NCI-H1694 treated with DMSO at 0.1 percent for 48 hours (cell line): ENCODE data around the gene MYO6.

ENCODE experiments used
- DNase-seq: peaks from one replicate; lab custom pipeline; 2025; lab: John Stamatoyannopoulos, UW

The MYO6 gene

GRCh38 chr6:75766387-75766786, 17.3 kb downstream of the MYO6 start:
- no peak for DNase-seq

GRCh38 chr6:75770844-75771243, 21.8 kb downstream of the MYO6 start:
- DNase-seq: no peak

DNA sequence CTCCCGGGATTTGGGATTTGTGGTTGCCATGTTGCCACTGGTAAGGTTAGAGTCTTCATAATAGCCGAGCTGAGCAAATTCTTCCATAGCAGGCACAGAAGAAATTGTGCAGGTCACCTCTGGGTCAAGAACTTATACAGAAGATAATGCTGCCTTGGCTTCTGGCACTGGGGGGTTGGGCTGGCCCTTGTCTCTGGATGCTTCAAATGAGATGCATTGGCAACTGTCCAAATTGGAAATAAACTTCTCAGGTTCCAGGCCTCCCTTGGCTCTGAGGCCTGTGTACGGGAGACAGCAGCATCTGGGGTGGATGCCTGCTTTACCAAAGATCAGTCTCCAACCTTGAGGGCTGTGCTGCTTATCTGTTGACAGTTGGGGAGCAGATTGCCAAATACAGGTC, 26.2 kb downstream of the MYO6 start:
- DNase-seq: no peak

DNA sequence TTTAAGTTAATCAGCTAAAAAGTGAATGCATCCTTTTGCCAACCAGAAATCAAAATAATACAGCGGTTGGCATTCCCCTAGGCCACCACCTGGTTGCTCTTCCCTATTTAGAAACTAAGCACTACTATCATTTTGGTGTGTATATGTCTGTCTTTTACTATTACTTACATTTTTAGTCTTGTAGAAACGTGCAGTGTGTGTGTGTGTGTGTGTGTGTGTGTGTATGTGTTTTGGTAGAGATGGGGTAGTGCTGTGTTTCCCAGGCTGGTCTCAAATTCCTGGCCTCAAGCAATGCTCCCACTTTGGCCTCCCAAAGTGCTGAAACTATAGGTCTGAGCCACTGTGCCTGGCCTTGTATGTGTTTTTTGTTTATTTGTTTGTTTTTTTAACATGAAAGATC, 27.4 kb downstream of the MYO6 start:
- DNase-seq: no peak

DNA sequence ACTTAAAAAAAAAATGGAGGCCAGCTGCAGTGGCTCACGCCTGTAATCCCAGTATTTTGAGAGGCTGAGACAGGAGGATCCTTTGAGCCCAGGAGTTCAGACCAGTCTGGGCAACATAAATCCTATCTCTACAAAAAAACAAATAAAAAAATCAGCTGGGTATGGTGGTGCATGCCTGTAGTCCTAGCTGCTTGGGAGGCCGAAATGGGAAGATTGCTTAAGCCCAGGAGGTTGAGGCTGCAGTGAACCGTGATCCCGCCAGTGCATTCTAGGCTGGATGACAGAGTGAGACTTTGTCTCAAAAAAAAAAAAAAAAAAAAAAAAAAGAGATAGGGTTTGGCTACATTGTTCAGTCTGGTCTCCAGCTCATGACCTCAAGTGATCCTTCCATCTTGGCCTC, 29.7 kb downstream of the MYO6 start:
- no peak for DNase-seq

GRCh38 chr6:75786152-75786551, 37.1 kb downstream of the MYO6 start:
- no peak for DNase-seq

- no peak for DNase-seq
These were observed 39.9 kb downstream of the MYO6 start for GRCh38 chr6:75788894-75789293.

DNA sequence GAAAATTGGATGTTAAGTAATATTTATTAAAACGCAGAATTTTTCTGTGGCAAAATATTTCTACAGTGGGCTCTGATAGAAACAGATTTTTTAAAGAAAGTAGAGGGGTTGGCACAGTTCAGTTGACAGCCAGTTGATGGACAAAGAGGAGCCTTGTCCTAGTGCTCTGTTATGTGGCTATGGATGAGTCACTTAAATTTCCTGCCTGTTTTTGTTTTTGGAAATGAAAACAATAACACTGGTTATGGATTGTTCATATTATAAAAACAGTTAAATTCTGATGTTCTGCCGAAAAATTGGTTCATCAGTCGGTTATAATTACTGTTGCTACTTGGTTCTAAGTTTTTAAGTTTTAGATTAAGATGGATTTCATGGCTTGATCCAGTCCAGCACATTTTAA, 42.8 kb downstream of the MYO6 start:
- no peak for DNase-seq

GRCh38 chr6:75794351-75794846, 45.4 kb downstream of the MYO6 start:
- no peak for DNase-seq

DNA sequence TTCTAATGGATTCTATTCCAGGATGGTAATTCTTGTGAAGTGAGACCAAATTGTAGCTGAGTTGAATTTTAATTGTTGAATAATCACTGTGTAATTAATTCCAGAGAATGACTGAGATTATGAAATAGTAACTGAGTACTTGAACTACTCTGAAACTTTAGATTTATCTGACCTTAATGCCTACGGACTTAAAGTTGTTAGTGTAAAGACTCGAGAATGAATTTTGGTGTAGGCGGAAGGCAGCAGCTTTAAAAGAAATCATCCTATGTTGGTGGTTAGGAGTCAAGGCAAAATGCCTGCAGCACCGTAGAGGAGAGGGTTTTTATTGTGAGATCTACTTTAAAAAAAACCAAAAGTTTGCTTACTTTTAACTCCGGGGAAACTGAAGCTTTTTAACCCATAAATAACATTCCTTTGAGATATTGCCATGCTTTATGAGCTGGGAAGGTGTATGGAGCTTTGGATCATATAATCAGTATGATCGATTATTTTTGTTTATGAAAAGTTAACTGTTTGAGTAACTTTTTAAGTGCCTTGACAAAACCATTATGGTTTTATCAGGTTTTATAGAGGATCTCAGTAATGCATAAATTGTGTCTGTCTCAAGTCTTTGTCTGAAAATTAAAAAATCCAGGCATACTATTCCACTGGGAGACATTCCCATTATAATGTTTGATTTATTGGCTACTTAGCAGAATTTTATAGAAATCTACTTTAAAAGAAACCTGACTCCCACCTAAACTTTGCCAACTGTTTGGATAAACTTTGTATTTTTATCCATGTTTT, 46.1 kb downstream of the MYO6 start:
- DNase-seq: no peak

DNA sequence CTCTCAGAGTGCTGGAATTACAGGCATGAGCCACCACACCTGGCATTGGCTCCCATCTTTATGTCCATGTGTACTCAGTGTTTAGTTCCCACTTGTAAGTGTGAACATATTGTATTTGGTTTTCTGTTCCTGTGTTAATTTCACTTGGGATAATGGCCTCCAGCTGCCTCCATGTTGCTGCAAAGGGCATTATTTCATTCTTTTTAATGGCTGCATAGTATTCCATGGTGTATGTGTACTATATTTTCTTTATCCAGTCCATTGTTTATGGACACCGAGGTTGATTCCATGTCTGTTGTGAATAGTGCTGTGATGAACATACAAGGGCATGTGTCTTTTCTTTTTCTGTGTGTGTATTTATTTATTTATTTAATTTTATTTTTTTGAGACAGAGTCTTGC, 47.7 kb downstream of the MYO6 start:
- DNase-seq: no peak

- no peak for DNase-seq
These were observed 51.1 kb downstream of the MYO6 start for GRCh38 chr6:75800133-75800532.

DNA sequence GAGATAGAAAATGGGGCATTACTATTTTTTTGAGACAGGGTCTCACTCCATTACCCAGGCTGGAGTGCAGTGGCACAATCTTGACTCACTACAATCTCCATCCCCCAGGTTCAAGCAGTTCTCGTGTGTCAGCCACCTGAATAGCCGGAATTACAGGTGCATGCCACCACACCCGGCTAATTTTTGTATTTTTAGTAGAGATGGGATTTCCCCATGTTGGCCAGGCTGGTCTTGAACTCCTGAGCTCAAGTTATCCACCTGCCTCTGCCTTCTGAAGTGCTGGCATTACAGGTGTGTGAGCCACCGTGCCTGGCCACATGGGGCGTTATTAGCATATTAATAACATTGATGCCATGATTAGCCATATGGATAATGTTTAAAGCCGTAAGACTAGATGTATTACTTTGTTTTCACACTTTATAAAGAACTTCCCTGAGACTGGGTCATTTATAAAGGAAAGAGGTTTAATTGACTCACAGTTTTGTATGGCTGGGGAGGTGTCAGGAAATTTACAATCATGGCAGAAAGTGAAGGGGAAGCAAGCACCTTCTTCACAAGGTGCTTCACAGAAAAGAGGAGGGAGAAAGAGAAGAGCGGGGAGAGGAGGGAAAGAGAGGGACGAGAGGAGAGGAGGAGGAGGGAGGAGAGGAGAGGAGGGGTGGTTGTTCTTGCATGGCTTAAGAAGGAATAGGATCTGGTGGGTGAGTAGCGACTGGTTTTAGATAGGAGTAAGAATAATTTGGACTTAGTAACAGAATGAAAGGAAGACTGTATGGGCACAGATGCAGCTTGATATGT, 51.9 kb downstream of the MYO6 start:
- no peak for DNase-seq

GRCh38 chr6:75802366-75802765, 53.3 kb downstream of the MYO6 start:
- DNase-seq: no peak

- no peak for DNase-seq
These were observed 59.5 kb downstream of the MYO6 start for GRCh38 chr6:75808507-75808906.

GRCh38 chr6:75812560-75812959, 63.5 kb downstream of the MYO6 start:
- DNase-seq: no peak

GRCh38 chr6:75813476-75814250, 64.6 kb downstream of the MYO6 start:
- DNase-seq: no peak

DNA sequence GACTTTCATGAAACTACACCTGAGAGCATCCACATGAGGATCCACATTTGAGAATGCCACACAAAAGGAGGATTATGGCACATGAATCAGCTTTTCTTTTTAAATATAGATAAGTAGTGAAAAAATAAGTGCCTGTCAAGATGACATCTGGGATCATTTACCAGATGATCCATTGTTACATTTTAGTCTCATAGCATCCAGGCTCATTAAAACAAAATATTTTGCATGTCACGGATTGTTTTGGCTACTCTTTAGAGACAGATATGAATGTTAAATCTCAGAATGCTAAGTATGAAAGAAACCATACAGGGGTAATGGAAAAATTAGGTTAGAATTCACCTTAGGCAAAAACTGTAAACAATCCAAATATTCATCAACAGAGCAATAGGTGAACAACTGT, 66.7 kb downstream of the MYO6 start:
- no peak for DNase-seq

DNA sequence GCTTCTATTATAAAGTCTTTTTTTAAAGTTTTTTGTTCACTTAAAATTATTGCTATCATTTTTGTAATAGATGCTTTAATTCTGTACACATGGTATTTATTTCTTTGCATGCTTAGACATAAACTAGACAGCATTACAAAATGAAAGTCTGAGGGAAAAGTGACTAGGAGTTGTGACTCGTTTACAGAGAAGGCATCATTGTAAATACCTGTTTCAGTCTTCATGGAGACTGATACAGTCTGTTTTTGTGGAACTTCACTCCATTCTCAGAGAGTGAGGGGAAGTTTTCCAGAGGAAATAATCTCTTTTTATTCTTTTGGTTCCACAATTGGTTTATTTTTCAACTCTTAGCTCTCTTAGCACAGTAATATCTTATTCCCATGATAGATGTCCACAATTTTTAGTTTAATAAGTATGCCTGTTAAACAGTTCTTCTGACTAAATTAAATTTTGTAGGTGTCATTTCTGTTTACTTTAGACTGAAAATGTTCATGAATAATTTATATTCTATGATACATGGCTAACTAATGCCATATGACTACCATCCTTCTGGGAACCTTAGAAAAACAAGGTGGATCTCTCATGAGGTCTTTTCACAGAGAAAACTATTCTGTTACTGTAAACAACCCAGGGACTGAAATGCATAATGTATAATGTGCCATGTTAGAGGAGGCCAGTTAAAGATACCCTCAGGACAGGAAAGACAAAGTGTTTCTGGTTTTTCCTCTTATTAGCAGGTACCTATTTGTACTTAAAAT, 69.2 kb downstream of the MYO6 start:
- no peak for DNase-seq

DNA sequence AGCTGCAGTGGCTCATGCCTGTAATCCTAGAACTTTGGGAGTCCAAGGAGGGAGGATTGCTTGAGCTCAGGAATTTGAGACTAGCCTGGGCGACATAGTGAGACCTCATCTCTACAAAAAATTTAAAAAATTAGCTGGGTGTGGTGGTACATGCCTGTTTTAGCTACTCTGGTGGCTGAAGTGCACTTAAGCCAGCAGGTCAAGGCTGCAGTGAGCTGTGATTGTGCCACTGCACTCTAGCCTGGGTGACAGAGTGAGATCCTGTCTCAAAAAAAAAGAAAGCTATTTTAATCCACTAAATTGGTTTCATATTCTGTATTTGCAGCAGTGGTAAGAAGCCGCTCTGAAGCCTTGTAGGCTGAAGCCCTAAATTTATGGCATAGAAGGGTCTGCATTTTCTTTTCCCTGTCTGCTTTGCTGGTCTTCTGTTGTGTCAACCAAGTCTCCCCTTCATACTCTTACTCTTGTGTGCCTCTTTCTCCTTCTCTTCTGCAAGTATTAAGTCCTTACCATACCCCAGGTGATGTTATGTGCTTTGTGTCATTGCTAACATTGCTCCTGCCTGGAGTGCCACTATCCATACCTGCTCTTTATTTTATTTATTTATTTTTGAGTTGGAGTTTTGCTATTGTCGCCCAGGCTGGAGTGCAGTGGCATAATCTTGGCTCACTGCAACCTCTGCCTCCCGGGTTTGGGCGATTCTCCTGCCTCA, 70.9 kb downstream of the MYO6 start:
- DNase-seq: no peak

DNA sequence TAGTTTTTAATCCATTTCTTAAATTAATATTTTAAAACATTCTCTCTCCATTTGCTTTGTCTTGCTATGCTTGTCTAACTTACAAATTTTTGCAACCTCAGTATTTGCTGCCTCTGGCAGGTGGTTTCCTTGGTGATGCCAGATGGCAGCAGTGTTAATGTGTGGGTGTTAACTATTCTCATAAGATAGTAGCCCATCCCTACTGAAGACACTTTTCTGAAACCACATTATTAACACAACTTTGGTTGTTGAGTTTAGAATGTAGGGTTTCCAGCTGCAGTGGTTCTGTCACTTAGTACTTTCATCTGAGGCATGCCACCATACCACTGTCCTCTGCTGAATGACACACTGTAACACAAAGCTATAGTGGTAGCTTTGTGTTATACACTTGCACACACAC, 75.1 kb downstream of the MYO6 start:
- peak; percentile 27 for DNase-seq
